ENCODE results near the gene TEX261.
"Not testable (repeated sequence)": the region's sequence is repeated elsewhere in the genome, so short reads cannot be mapped to it uniquely, and the experiment has no call there.

Gene TEX261

GRCh38 chr2:71001592-71001927 is 6.9 kb upstream of the TEX261 start:
- FAIRE-seq (no peak), DNase-seq (ENCODE audit: extremely low spot score, insufficient read length, low read depth) (no peak)

DNA sequence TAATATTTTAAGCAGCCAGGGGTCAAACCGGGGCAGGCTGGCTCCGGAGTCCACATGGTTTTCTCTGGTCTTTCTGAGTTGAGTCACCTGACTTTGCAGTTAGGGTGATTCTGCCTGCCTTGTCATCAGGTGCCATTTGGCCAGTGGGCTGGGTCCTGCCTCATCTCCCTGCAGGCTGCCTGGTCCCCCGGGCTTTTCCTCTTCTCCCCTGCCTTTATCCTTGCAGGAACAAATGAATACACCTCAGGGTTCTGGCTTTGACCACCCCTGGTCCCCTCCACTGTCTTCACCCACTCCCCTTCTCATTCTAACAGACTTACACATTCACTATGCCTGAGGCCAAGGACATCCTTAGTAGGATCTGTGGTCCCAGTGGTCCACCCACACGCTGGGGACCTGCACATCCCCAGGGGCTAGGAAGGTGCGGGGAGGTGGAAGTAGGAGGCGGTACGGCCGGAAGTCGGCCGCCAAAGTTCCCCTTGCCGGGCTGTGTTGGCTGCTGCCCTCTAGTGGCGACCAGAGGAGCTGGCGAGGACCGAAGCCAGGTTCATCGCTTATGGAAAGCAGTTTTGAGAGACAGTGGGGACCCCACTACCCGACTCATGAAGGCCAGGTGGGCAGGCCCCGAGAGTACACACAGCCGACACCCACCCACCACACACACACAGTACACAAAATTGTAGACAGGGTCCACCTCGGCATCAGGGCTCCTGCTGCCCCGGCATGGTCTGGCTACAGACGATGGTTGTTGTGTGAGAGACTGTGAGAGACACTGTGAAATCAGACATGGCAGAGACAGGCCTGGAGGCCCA is 6.3 kb upstream of the TEX261 start:
- FAIRE-seq (peak; percentile 88), DNase-seq (ENCODE audit: extremely low spot score, insufficient read length, low read depth) (peak; percentile 66)

- DNase-seq (ENCODE audit: extremely low spot score, insufficient read length, low read depth); FAIRE-seq: not testable (repeated sequence)
These were observed 5.3 kb upstream of the TEX261 start for GRCh38 chr2:70999931-71000330.

DNA sequence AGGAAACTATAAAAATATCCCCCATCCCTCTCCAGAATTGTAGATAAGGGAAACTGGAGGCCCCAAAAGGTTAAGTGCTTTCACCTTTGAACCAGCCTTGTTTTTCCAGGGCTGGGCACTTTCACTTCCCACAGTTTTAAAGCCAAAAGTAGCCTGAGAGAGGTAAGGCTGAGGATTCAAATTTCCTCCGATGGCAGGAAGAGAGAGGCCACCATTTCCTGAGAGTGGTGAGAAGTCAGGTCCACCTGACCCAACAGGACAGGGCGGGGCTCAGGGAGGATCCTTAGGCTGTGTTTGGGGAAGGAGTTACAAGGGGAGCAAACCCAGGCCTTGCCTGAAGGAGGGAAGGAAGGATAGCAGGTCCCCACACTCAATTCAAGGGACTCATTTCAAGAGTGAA is 4.7 kb upstream of the TEX261 start:
- DNase-seq (ENCODE audit: extremely low spot score, insufficient read length, low read depth) (no peak), FAIRE-seq (no peak)

DNA sequence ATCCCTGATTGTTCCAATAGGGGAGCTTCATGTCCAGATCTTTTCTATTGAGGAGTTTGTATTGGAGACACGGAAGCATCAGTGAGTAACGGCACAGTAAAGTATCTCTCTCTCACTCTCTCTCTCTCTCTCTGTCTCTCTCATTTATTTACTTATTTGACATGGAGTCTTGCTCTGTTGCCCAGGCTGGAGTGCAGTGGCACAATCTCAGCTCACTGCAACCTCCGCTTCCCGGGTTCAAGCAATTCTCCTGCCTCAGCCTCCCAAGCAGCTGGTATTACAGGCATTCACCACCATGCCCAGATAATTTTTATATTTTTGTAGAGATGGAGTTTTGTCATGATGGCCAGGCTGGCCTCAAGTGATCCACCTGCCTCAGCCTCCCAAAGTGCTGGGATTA is 4.2 kb upstream of the TEX261 start:
- not testable (repeated sequence) for DNase-seq (ENCODE audit: extremely low spot score, insufficient read length, low read depth); FAIRE-seq

DNA sequence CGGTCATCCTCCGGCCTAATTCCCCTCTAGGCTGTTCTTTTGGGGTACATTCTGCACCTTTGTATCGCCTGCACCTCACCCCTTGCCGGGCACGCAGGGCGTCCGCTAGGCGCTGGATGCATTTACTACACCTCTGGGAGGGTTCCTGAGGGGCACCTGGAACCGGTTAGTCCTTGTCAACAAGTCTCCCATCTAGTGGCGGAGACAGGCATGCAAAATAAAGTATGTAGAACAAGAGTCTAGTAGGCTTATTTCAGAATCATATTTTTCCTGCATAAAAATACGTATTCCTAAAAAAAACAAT is 705 bp upstream of the TEX261 start:
- FAIRE-seq (peak; percentile 83), DNase-seq (ENCODE audit: extremely low spot score, insufficient read length, low read depth) (peak; percentile 33)

GRCh38 chr2:70994009-70994698 is 519 bp downstream of the TEX261 start:
- DNase-seq (ENCODE audit: extremely low spot score, insufficient read length, low read depth): no peak
- no peak for FAIRE-seq

- no peak for DNase-seq (ENCODE audit: extremely low spot score, insufficient read length, low read depth)
- FAIRE-seq: no peak
These were observed 1.5 kb downstream of the TEX261 start for GRCh38 chr2:70992945-70993853.

- DNase-seq (ENCODE audit: extremely low spot score, insufficient read length, low read depth) (no peak), FAIRE-seq (no peak)
These were observed 2.9 kb downstream of the TEX261 start for GRCh38 chr2:70991742-70992141.

GRCh38 chr2:70991142-70991541 is 3.5 kb downstream of the TEX261 start:
- FAIRE-seq: no peak
- DNase-seq (ENCODE audit: extremely low spot score, insufficient read length, low read depth): no peak

DNA sequence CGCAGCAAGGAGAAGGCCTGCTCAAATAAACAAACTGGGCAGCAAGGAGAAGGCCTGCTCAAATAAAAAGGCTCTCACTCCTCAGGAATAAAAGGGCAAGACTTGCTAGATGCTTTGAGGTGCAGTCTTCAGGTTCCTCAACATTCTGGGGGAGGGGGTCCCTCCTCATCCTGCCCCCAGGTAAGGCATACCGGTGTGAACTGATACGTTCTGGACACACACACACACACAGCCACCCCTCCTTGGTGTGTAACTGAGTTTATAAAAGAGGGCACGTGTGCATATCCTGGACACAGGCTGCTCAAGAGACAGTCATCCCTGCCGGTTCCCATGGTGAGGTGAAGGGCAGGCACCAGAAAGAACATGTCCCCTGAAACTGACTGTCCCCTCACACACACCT is 4.5 kb downstream of the TEX261 start:
- FAIRE-seq (no peak), DNase-seq (ENCODE audit: extremely low spot score, insufficient read length, low read depth) (no peak)

- DNase-seq (ENCODE audit: extremely low spot score, insufficient read length, low read depth) (no peak), FAIRE-seq (no peak)
These were observed 5.7 kb downstream of the TEX261 start for GRCh38 chr2:70988726-70989648.

GRCh38 chr2:70988151-70988550 is 6.5 kb downstream of the TEX261 start:
- DNase-seq (ENCODE audit: extremely low spot score, insufficient read length, low read depth): no peak
- FAIRE-seq: no peak

- FAIRE-seq (no peak), DNase-seq (ENCODE audit: extremely low spot score, insufficient read length, low read depth) (no peak)
These were observed 7.3 kb downstream of the TEX261 start for GRCh38 chr2:70987386-70987785.

DNA sequence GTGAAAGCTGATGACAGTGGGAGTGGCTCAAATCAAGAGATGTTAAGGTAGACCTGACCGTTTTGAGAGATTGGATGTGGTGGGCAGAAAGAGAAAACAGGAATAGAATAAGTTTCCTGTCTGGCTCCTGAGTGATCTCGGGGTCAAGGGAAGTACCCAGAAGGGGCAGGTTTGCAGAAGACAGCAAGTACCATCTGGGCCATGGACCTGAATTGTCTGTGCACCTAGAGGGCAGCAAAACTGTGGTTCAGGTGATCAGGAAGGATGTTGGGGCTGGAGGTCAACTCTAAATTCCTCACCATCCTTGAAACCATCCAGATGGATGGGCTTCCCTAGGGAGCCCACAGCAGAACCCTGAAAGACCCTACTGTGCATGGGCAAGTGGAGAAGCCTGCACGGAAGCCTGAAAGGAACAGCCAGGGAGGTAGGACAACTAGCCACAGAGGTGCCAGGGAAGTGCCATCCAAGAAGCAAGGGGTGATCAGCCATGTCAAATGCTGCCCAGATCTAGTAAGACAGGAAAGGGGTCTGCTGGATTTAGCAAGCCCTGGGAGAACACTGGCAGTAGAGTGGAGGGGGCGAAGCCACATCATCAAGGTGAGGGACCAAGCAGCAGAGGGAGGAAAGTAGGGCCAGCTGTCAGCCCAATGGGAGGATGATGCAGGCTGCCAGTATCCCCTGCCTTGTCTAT is 8.0 kb downstream of the TEX261 start:
- DNase-seq (ENCODE audit: extremely low spot score, insufficient read length, low read depth) (no peak), FAIRE-seq (no peak)

GRCh38 chr2:70985956-70986355 is 8.7 kb downstream of the TEX261 start:
- DNase-seq (ENCODE audit: extremely low spot score, insufficient read length, low read depth) (no peak), FAIRE-seq (no peak)

GRCh38 chr2:70985283-70985688 is 9.4 kb downstream of the TEX261 start:
- FAIRE-seq (no peak), DNase-seq (ENCODE audit: extremely low spot score, insufficient read length, low read depth) (no peak)

DNA sequence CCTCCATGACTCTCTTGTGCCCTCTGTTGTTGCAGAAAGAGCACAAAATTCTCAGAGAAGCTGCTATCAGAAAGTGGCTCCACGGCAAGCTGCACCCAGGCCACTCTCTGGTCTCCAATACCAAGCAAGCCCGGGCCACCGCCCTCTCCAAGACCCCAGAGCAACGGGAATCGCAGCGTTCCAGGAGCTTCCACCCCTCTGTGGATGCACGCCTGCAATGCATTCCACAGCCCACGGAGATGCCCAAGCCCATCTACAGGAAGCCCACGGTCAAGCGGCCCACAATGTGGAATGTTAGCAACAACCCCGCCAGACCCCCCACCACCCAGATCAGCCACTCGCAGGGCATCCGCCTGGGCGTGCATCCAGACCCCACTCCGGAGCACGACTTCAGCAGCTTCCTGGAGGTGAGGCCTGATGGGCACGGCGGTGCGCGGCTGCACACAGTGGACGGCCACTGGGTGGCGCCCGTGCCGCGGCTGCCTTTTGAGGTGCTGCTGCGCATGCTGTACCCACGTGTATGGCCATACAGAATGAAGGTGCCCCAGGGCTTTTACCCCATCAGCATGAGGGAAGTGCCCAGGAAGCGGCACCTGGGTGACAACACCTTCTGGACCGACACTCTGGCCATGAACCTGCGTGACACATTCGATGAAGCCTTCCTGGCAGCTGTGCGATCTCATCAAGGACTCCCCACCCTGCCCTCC is 9.9 kb downstream of the TEX261 start:
- peak; percentile 73 for DNase-seq (ENCODE audit: extremely low spot score, insufficient read length, low read depth)
- peak; percentile 69 for FAIRE-seq

DNA sequence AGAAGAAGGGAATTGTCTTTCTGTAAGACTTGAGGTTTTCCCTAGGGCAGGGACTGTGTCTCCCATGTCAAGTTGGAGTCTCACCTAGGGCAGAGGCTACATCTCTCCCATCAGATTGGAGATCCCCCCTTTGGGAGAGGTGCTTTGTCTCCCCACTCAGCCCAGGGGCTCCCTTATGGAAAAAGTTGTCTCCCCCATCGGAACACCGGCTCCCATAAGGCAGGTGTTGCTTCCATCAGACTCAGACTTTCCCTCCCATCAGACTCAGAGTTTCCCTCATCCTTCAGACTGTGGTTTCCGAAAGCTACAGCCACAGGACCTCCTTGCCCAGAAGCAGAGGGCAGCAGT is 10.5 kb downstream of the TEX261 start:
- no peak for FAIRE-seq

More for the DNA sequence above, 10.5 kb downstream of the TEX261 start:
- DNase-seq (ENCODE audit: extremely low spot score, insufficient read length, low read depth): no peak
